ENCODE data around the gene ANAPC7. TPM values are rescaled to one million over a fixed set of nuclear protein-coding genes. Genes with fewer than 3 reads are reported as not detected.

ANAPC7 gene
- total RNA-seq, 2 experiments from 2014 or later = 84.7 to 136 TPM

- Histone ChIP-seq H3K4me3 (ENCODE audit: low read depth, low read length, poor library complexity, severe bottlenecking) (no peak overlapping the region), H3K4me1 (ENCODE audit: insufficient read depth, low read length, poor library complexity, severe bottlenecking) (no peaks in the 10 kb centered on the region), H3K9me3 (ENCODE audit: low read length) (no peaks in the 10 kb centered on the region), H4K20me1 (ENCODE audit: insufficient read depth, low read length) (no peaks in the 10 kb centered on the region), H3K36me3 (ENCODE audit: insufficient read depth, low read length) (peaks cover 100% of the 10 kb centered on the region), H3K79me2 (ENCODE audit: insufficient read depth, low read depth, low read length) (no peaks in the 10 kb centered on the region), H2AFZ (ENCODE audit: low read length) (no peak overlapping the region), H3K9me2 (ENCODE audit: insufficient read depth, low read length) (no peaks in the 10 kb centered on the region), H3K27ac (ENCODE audit: low read depth, low read length, poor library complexity, severe bottlenecking) (no peak overlapping the region), H3K4me2 (ENCODE audit: low read length) (no peak overlapping the region)
- intact Hi-C loops (cut with micrococcal nuclease; ENCODE audit: unreplicated experiment) = no loop called here
- POLR2A ChIA-PET = no interaction called here
- CTCF ChIA-PET (ENCODE audit: unreplicated experiment) = no interaction called here
- no peak for TF ChIP-seq EZH2phosphoT487 (IDR thresholded peaks at IDR 0.05; ENCODE audit: borderline replicate concordance, low read depth, low read length)
- BruUV-seq (replicated peaks) = no TSS peak
- DNase-seq (ENCODE audit: low spot score) = no peak
These were observed 59.6 kb downstream of the ANAPC7 start for GRCh38 chr12:110343736-110344555.

- TF ChIP-seq EZH2phosphoT487 (IDR thresholded peaks at IDR 0.05; ENCODE audit: borderline replicate concordance, low read depth, low read length) (no peak), CTCF (conservative IDR thresholded peaks at IDR 0.05; ENCODE audit: low read length) (no peak)
- Histone ChIP-seq H3K9me2 (ENCODE audit: insufficient read depth, low read length) (no peaks in the 10 kb centered on the region), H3K4me1 (ENCODE audit: insufficient read depth, low read length, poor library complexity, severe bottlenecking) (peaks cover 7% of the 10 kb centered on the region), H3K79me2 (ENCODE audit: insufficient read depth, low read depth, low read length) (no peaks in the 10 kb centered on the region), H3K27ac (ENCODE audit: low read depth, low read length, poor library complexity, severe bottlenecking) (no peak overlapping the region), H3K4me3 (ENCODE audit: low read depth, low read length, poor library complexity, severe bottlenecking) (no peak overlapping the region), H4K20me1 (ENCODE audit: insufficient read depth, low read length) (no peaks in the 10 kb centered on the region), H3K9me3 (ENCODE audit: low read length) (no peaks in the 10 kb centered on the region), H3K4me2 (ENCODE audit: low read length) (no peak overlapping the region), H2AFZ (ENCODE audit: low read length) (no peak overlapping the region), H3K36me3 (ENCODE audit: insufficient read depth, low read length) (peaks cover 100% of the 10 kb centered on the region)
- ChIA-PET CTCF (ENCODE audit: unreplicated experiment) (no interaction called here), POLR2A (interaction anchor here (1.0 kb wide), 1 partner anchor 18 kb away, joined by 3 read pairs; no protein-coding TSS in a partner anchor)
- no TSS peak for BruUV-seq (replicated peaks)
- intact Hi-C loops (cut with micrococcal nuclease; ENCODE audit: unreplicated experiment) = no loop called here
- no peak for DNase-seq (ENCODE audit: low spot score)
These were observed 60.4 kb downstream of the ANAPC7 start for GRCh38 chr12:110343114-110343513.

DNA sequence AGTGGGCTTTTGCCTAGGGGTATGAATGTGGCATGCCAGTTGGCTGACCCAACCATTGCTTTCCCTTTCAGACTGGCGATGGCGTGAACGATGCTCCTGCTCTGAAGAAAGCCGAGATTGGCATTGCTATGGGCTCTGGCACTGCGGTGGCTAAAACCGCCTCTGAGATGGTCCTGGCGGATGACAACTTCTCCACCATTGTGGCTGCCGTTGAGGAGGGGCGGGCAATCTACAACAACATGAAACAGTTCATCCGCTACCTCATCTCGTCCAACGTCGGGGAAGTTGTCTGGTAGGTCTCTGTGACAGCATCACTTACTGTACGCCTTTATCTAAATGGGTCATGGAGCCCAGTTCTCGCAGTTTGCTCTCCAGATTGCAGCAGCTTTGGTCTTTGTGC, 61.4 kb downstream of the ANAPC7 start:
- DNase-seq (ENCODE audit: low spot score) = no peak
- Histone ChIP-seq H2AFZ (ENCODE audit: low read length) (no peak overlapping the region), H3K4me3 (ENCODE audit: low read depth, low read length, poor library complexity, severe bottlenecking) (no peak overlapping the region), H3K27ac (ENCODE audit: low read depth, low read length, poor library complexity, severe bottlenecking) (no peak overlapping the region), H3K4me1 (ENCODE audit: insufficient read depth, low read length, poor library complexity, severe bottlenecking) (peaks cover 7% of the 10 kb centered on the region), H3K4me2 (ENCODE audit: low read length) (no peak overlapping the region), H4K20me1 (ENCODE audit: insufficient read depth, low read length) (no peaks in the 10 kb centered on the region), H3K36me3 (ENCODE audit: insufficient read depth, low read length) (peaks cover 100% of the 10 kb centered on the region), H3K79me2 (ENCODE audit: insufficient read depth, low read depth, low read length) (no peaks in the 10 kb centered on the region), H3K9me3 (ENCODE audit: low read length) (no peaks in the 10 kb centered on the region), H3K9me2 (ENCODE audit: insufficient read depth, low read length) (no peaks in the 10 kb centered on the region)
- CTCF ChIA-PET (ENCODE audit: unreplicated experiment) = no interaction called here
- intact Hi-C loops (cut with micrococcal nuclease; ENCODE audit: unreplicated experiment) = no loop called here
- no TSS peak for BruUV-seq (replicated peaks)
- TF ChIP-seq EZH2phosphoT487 (IDR thresholded peaks at IDR 0.05; ENCODE audit: borderline replicate concordance, low read depth, low read length) = no peak
- POLR2A ChIA-PET = interaction anchor here (0.6 kb wide), 2 partner anchors 29 to 1202 kb away, joined by 3 to 4 read pairs; no protein-coding TSS in a partner anchor

Data from OCI-LY7 (cell line).